WERI-Rb-1 (cell line): Measurements from ENCODE around the gene CCDC88C.
A peak's percentile ranks its signal among the peaks of the same experiment; 100 is the strongest.

Experiments
- DNase-seq: peaks from one replicate; pipeline ENCODE4 v3.0.0-alpha.2; 2020
- H3K27ac ChIP-seq: fragments of 250-450 bp; sonication (Bioruptor Pico); 2 replicates; pipeline ENCODE4 v1.5.1; 2020; ENCODE audit warnings: mild to moderate bottlenecking, moderate library complexity
- H3K27me3 ChIP-seq: fragments of 250-450 bp; sonication (Bioruptor Pico); 2 replicates; pipeline ENCODE4 v1.5.1; 2021; ENCODE audit warnings: mild to moderate bottlenecking, low read depth, moderate library complexity; ENCODE audit not compliant: insufficient read depth, severe bottlenecking
- H3K36me3 ChIP-seq: fragments of 250-450 bp; sonication (Bioruptor Pico); 2 replicates; pipeline ENCODE4 v1.5.1; 2020; ENCODE audit warnings: mild to moderate bottlenecking, moderate library complexity
- H3K4me3 ChIP-seq: 2 replicates; pipeline ENCODE4 v1.5.1; 2011; ENCODE audit warnings: low read depth, mild to moderate bottlenecking, control low read depth, low read length
- H3K9me3 ChIP-seq: fragments of 250-450 bp; sonication (Bioruptor Pico); 2 replicates; pipeline ENCODE4 v1.5.1; 2021; ENCODE audit warnings: mild to moderate bottlenecking, moderate library complexity; ENCODE audit not compliant: severe bottlenecking
- CTCF ChIP-seq: IDR thresholded peaks from 2 replicates; pipeline ENCODE4 v1.5.1; 2011; ENCODE audit warnings: low read depth, mild to moderate bottlenecking, control low read depth, inconsistent platforms, low read length

CCDC88C gene

GRCh38 chr14:91418387-91419043 lies 895 bp upstream of the CCDC88C start:
- TF ChIP-seq CTCF: peak; percentile 91
- H3K27ac ChIP-seq: peak overlapping the region; percentile 79
- DNase-seq: peak; percentile 75

GRCh38 chr14:91417983-91418386 lies 365 bp upstream of the CCDC88C start:
- Histone ChIP-seq H3K27me3 (no peaks in the 10 kb centered on the region), H3K9me3 (no peaks in the 10 kb centered on the region), H3K27ac (peak overlapping the region; percentile 79), H3K4me3 (peak overlapping the region; percentile 66), H3K36me3 (peaks cover 39% of the 10 kb centered on the region)
- TF ChIP-seq CTCF: no peak
- DNase-seq: peak; percentile 45

More at GRCh38 chr14:91418387-91419043, 895 bp upstream of the CCDC88C start:
- Histone ChIP-seq H3K36me3 (peaks cover 34% of the 10 kb centered on the region), H3K4me3 (peak overlapping the region; percentile 66), H3K9me3 (no peaks in the 10 kb centered on the region), H3K27me3 (no peaks in the 10 kb centered on the region)

- TF ChIP-seq CTCF: no peak
- H3K27ac ChIP-seq: peak overlapping the region; percentile 97
- peaks cover 52% of the 10 kb centered on the region for H3K36me3 ChIP-seq
- DNase-seq: no peak
- peak overlapping the region; percentile 95 for H3K4me3 ChIP-seq
- no peaks in the 10 kb centered on the region for H3K9me3 ChIP-seq
- H3K27me3 ChIP-seq: no peaks in the 10 kb centered on the region
Measured at GRCh38 chr14:91416744-91417119, 888 bp downstream of the CCDC88C start.

GRCh38 chr14:91415794-91416743 lies 1.6 kb downstream of the CCDC88C start:
- no peak for DNase-seq
- H3K36me3 ChIP-seq: peaks cover 58% of the 10 kb centered on the region
- peak overlapping the region; percentile 95 for H3K4me3 ChIP-seq
- no peaks in the 10 kb centered on the region for H3K27me3 ChIP-seq
- no peaks in the 10 kb centered on the region for H3K9me3 ChIP-seq
- peak overlapping the region; percentile 97 for H3K27ac ChIP-seq
- no peak for TF ChIP-seq CTCF

GRCh38 chr14:91414475-91414833 lies 3.2 kb downstream of the CCDC88C start:
- Histone ChIP-seq H3K9me3 (no peaks in the 10 kb centered on the region), H3K4me3 (no peak overlapping the region), H3K27me3 (no peaks in the 10 kb centered on the region), H3K36me3 (peaks cover 73% of the 10 kb centered on the region), H3K27ac (no peak overlapping the region; the same call in 1 of the 2 replicates)
- DNase-seq: no peak
- TF ChIP-seq CTCF: no peak
